Ovary (tissue), 3 donors: ENCODE results near the gene CENPC.

Experiments used
- CTCF ChIP-seq, 3 donors: fragments of 450-650 bp in 2 of 3; fragments of 200-600 bp in 1 of 3; IDR thresholded peaks; one replicate each; pipeline versions ENCODE4 v1.5.1 to v1.8.0; 2016 to 2022; ENCODE audit warnings: antibody characterized with exemption in 3 of 3, mild to moderate bottlenecking in 1 of 3
- POLR2A ChIP-seq: fragments of 450-650 bp; IDR thresholded peaks from one replicate; pipeline ENCODE4 v1.6.1; 2017; ENCODE audit warnings: antibody characterized with exemption, mild to moderate bottlenecking, moderate library complexity
- donor health status: DM: no; HTN: no; CAD: no.

- TF ChIP-seq CTCF (IDR thresholded peaks at IDR 0.05) (no peak), POLR2A (no peak)
These were observed 70.1 kb downstream of the CENPC start for GRCh38 chr4:67475155-67475554.
